Fibroblast of lung (primary cell): ENCODE results near the gene SALL1. TPM values are rescaled to one million over a fixed set of nuclear protein-coding genes. Genes with fewer than 3 reads are reported as not detected.

Source experiments
- DNase-seq, 2 donors: peaks; one replicate each; pipeline versions ENCODE4 v3.0.0 to v3.0.0-alpha.2; 2010; ENCODE audit warnings: low read depth in 2 of 2
- H2AFZ ChIP-seq: 2 replicates; pipeline ENCODE4 v1.5.1; 2012; ENCODE audit warnings: low read length, control low read depth, inconsistent platforms
- H3K27ac ChIP-seq: 2 replicates; pipeline ENCODE4 v1.5.1; 2011; ENCODE audit warnings: low read length, control low read depth; ENCODE audit not compliant: insufficient read depth
- H3K27me3 ChIP-seq: 2 replicates; pipeline ENCODE4 v1.5.1; 2011; ENCODE audit warnings: mild to moderate bottlenecking, low read length; ENCODE audit not compliant: control insufficient read depth, insufficient read depth
- H3K36me3 ChIP-seq: 2 replicates; pipeline ENCODE4 v1.5.1; 2011; ENCODE audit warnings: low read length; ENCODE audit not compliant: control insufficient read depth, insufficient read depth
- H3K4me1 ChIP-seq: 2 replicates; pipeline ENCODE4 v1.5.1; 2011; ENCODE audit warnings: low read length; ENCODE audit not compliant: control insufficient read depth, insufficient read depth; ENCODE audit errors: extremely low read depth
- H3K4me2 ChIP-seq: 2 replicates; pipeline ENCODE4 v1.5.1; 2011; ENCODE audit warnings: low read length, control low read depth; ENCODE audit not compliant: insufficient read depth; ENCODE audit errors: extremely low read depth
- H3K4me3 ChIP-seq, 4 experiments: fragments of 200-600 bp in 1 of 4; sonication (generic) in 1 of 4; replicated peaks in 1 of 4; 2 replicates each; pipeline ENCODE4 v1.5.1; 2011 to 2016; ENCODE audit warnings: low read length in 4 of 4, low read depth in 3 of 4, mild to moderate bottlenecking in 3 of 4, control low read depth in 2 of 4, inconsistent platforms in 1 of 4, mixed read lengths in 1 of 4; ENCODE audit not compliant: insufficient read depth in 1 of 4; ENCODE audit errors: control extremely low read depth in 1 of 4
- H3K79me2 ChIP-seq: 2 replicates; pipeline ENCODE4 v1.5.1; 2012; ENCODE audit warnings: mild to moderate bottlenecking, low read length, inconsistent platforms; ENCODE audit not compliant: control insufficient read depth, insufficient read depth
- H3K9ac ChIP-seq: 2 replicates; pipeline ENCODE4 v1.5.1; 2011; ENCODE audit warnings: mild to moderate bottlenecking, low read length, control low read depth; ENCODE audit not compliant: insufficient read depth
- H3K9me3 ChIP-seq: 2 replicates; pipeline ENCODE4 v1.5.1; 2012; ENCODE audit warnings: low read depth, low read length; ENCODE audit not compliant: control insufficient read depth, insufficient read depth
- H4K20me1 ChIP-seq: 2 replicates; pipeline ENCODE4 v1.5.1; 2011; ENCODE audit warnings: low read length; ENCODE audit not compliant: control insufficient read depth, insufficient read depth; ENCODE audit errors: extremely low read depth
- EZH2 ChIP-seq: IDR thresholded peaks from 2 replicates; pipeline ENCODE4 v1.5.1; 2012; ENCODE audit warnings: low read length, control low read depth, mild to moderate bottlenecking; ENCODE audit errors: missing control alignments
- polyA plus RNA-seq, 2 donors: library from polyadenylated mRNA; depleted of rRNA in 1 of 2; stranded (reverse) in 1 of 2; unstranded in 1 of 2; fragments of >200 nt; gene quantifications; 2 replicates each; pipeline ENCODE4 v1.2.1, GENCODE V29; 2011 to 2012; ENCODE audit warnings: missing spikeins in 1 of 2
- total RNA-seq: library from RNA; depleted of rRNA; stranded (reverse); fragments of >200 nt; gene quantifications from 2 replicates; pipeline ENCODE4 v1.2.1, GENCODE V29; 2014
- TF ChIP-seq, protein P1 (sequence below), 2 donors: IDR thresholded peaks in 1 of 2; conservative IDR thresholded peaks in 1 of 2; 1 replicate in 1 of 2; 2 replicates in 1 of 2; pipeline ENCODE4 v1.5.1; 2011 to 2012; ENCODE audit warnings: low read length in 2 of 2, control low read depth in 1 of 2, inconsistent platforms in 1 of 2, low read depth in 1 of 2, mild to moderate bottlenecking in 1 of 2

The SALL1 gene
- total and polyA plus RNA-seq, 2 donors (not counting 1 experiment from before 2014, with no cell fraction given), result 0.10 to 0.17 TPM

DNA sequence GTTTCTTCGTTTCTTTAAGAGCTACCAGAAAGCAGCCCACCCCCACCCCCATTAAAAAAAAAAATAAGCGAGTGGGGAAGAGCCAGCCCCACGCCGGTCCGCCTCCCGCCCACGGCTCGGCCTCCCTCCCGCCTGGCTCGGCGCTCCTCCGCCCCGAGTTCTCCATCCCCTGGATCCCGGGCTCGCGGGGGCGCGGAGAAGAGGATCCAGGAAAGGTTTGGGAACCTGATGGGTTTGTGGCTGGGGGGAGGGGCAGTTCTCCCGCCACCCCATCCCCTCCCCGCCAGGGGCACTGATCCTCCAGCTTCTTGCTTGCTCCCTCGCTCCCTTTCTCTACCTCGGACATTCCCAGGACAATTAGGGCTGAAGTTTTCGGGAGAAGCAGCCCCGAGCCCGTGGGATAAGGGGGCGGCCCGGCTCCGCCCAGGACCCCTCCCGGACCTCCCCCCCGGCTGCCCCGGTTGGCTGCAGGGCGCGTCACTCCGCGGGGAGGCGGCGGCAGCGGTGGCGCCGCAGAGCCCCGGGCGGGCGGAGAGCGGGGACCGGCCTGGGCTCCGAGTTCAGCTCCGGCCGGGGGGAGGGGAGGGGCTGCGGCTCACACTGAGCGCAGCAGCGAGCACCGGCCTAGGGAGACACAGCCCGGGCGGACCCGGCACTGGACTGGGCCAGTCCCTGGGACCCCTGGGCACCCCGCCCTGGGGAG lies 1.0 kb upstream of the SALL1 start:
- peak overlapping the region; percentile 64 for H3K4me2 ChIP-seq
- H3K4me1 ChIP-seq, result no peaks in the 10 kb centered on the region
- TF ChIP-seq, protein P1, sequence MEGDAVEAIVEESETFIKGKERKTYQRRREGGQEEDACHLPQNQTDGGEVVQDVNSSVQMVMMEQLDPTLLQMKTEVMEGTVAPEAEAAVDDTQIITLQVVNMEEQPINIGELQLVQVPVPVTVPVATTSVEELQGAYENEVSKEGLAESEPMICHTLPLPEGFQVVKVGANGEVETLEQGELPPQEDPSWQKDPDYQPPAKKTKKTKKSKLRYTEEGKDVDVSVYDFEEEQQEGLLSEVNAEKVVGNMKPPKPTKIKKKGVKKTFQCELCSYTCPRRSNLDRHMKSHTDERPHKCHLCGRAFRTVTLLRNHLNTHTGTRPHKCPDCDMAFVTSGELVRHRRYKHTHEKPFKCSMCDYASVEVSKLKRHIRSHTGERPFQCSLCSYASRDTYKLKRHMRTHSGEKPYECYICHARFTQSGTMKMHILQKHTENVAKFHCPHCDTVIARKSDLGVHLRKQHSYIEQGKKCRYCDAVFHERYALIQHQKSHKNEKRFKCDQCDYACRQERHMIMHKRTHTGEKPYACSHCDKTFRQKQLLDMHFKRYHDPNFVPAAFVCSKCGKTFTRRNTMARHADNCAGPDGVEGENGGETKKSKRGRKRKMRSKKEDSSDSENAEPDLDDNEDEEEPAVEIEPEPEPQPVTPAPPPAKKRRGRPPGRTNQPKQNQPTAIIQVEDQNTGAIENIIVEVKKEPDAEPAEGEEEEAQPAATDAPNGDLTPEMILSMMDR (conservative IDR thresholded peaks at IDR 0.05 in 1 of 2, IDR thresholded peaks at IDR 0.05 in 1 of 2; ENCODE audit: low read depth in 1 of 2, low read length in 2 of 2), result no peak
- TF ChIP-seq EZH2, result no peak
- DNase-seq, result peak; percentile 40 to 91
- no peak overlapping the region for H3K27ac ChIP-seq
- no peak overlapping the region for H3K9ac ChIP-seq
- no peaks in the 10 kb centered on the region for H4K20me1 ChIP-seq
- H3K27me3 ChIP-seq, result peaks cover 51% of the 10 kb centered on the region
- no peaks in the 10 kb centered on the region for H3K79me2 ChIP-seq
- H3K9me3 ChIP-seq, result no peaks in the 10 kb centered on the region
- no peak overlapping the region for H2AFZ ChIP-seq
- H3K4me3 ChIP-seq, result peak overlapping the region in 2 of 4 experiments; percentile 42 to 51
- H3K36me3 ChIP-seq, result no peaks in the 10 kb centered on the region

DNA sequence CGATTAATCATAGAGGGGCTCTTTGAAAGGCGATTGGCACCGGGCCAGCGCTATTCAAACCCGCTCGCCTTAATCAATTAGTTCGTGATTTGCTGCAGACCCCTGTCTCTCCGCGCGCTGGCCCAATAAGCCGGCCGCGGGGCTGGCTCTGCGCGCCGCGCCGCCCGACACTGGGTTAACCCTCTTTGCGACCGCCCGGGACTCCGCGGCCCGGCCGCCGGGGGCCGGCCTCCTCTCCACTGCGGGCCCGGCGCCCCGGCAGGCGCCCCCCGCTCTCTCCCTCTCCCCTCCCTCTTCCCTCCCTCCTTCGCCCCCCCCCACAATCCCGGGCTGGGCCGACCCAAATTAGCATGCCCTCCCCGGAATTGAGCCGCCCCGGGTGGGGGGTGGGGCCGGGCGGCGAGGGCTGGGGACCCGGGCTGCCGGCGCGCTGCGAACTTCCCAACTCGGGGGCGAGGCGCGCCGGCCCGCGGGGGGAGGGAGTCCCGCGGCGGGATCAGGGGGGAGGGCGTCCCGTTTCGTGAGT lies 428 bp upstream of the SALL1 start:
- peak; percentile 37 to 92 for DNase-seq
- Histone ChIP-seq H3K9ac (no peak overlapping the region), H3K36me3 (no peaks in the 10 kb centered on the region), H3K4me3 (peak overlapping the region in 2 of 4 experiments; percentile 16 to 51), H3K9me3 (no peaks in the 10 kb centered on the region), H3K27ac (no peak overlapping the region), H3K4me2 (no peak overlapping the region), H3K79me2 (no peaks in the 10 kb centered on the region), H3K27me3 (peaks cover 51% of the 10 kb centered on the region), H2AFZ (no peak overlapping the region), H4K20me1 (no peaks in the 10 kb centered on the region), H3K4me1 (no peaks in the 10 kb centered on the region)
- no peak for TF ChIP-seq EZH2
- TF ChIP-seq, protein P1 (conservative IDR thresholded peaks at IDR 0.05 in 1 of 2, IDR thresholded peaks at IDR 0.05 in 1 of 2; ENCODE audit: low read depth in 1 of 2, low read length in 2 of 2), result no peak

DNA sequence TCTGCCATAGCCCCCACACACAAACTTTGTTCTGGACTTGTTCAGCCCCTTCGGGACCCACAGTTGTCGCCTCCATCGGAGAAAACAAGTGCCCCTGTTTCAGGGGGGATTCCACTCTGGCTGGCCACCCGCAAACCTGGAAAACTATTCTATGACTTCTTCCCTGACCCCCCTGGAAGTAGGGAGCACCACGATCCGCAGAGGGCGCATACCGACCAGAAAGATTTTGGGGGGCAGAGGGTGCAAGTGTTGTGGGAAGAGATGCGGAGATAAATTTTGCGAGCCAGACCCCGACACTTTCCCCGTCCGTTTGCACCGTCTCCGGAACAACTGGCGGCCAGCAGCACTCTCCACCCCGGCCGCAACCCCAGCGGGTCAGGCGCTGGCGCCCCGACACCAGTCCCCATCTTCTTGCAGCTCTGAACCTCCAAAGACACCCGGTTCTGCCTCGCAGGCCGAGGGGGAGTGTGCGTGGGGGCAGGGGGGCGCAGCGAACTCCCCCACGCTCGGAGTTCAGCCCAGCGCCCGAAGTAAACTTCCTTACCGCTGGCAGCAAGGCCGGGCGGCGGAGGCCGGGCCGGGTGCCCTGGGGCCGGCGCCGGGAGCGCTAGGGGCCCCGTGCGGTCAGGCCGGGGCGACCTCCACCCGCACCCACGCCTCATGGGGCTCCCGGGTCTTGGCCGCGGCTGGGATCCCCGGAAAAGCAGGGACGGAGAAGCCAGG lies 744 bp downstream of the SALL1 start:
- H3K4me1 ChIP-seq, result no peaks in the 10 kb centered on the region
- H3K27me3 ChIP-seq, result peaks cover 43% of the 10 kb centered on the region
- no peaks in the 10 kb centered on the region for H3K79me2 ChIP-seq
- H3K4me2 ChIP-seq, result peak overlapping the region; percentile 35
- peak overlapping the region in 2 of 4 experiments; percentile 17 to 52 for H3K4me3 ChIP-seq
- DNase-seq, result peak in 1 of 2 donors; percentile 33
- H3K27ac ChIP-seq, result no peak overlapping the region
- no peak overlapping the region for H2AFZ ChIP-seq
- peak; percentile 78 for TF ChIP-seq EZH2
- TF ChIP-seq, protein P1 (conservative IDR thresholded peaks at IDR 0.05 in 1 of 2, IDR thresholded peaks at IDR 0.05 in 1 of 2; ENCODE audit: low read depth in 1 of 2, low read length in 2 of 2), result no peak
- H3K36me3 ChIP-seq, result no peaks in the 10 kb centered on the region
- H3K9me3 ChIP-seq, result no peaks in the 10 kb centered on the region
- no peaks in the 10 kb centered on the region for H4K20me1 ChIP-seq
- no peak overlapping the region for H3K9ac ChIP-seq
